ENCODE measurements around the gene DGKD.

DNA sequence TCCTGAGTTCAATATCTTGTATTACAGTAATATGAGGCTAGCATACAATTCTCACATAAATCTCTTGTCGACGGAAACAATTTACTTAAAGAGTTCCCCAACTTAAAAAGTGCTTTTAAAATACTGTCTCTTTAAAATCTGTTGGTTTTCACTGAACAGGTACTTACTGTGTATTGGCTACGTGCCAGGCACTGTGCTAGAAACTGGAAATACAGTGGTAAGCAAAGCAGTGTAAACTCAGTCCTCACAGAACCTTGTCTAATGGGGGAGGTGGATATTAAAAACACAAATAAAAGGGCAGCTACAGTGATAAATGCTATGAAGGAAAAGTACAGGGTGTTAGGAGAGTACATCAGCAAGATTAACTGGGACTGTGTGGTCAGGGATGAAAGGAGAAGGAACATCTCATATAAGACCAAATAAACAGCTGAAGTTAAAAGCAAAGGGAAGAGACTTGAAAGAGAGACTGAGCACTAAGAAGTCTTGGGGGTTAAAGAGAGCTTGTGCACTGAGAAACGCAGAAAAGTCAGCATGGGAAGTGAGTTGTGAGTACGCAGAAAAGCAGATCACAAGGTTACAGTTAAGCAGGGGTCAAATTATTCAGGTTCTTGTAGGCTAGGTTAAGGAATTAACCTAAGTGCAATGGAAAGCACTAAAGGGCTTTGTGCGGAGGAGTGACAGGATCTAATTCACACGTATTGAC is 159.8 kb downstream of the DGKD start:
- TF ChIP-seq EGR1 (IDR thresholded peaks at IDR 0.05; ENCODE audit: borderline replicate concordance in 1 of 2, low read depth in 2 of 2, low read length in 2 of 2) (no peak), RFX5 (IDR thresholded peaks at IDR 0.05; ENCODE audit: low read depth, low read length) (no peak), CTCF (IDR thresholded peaks at IDR 0.05 in 2 of 3, conservative IDR thresholded peaks at IDR 0.05 in 1 of 3; ENCODE audit: control insufficient read depth in 2 of 3, extremely low read depth in 1 of 3, insufficient read depth in 1 of 3, low read depth in 3 of 3, low read length in 3 of 3) (no peak), BCL11A (IDR thresholded peaks at IDR 0.05; ENCODE audit: low read depth, low read length) (no peak)
